ENCODE results near the gene CLNK.

DNA sequence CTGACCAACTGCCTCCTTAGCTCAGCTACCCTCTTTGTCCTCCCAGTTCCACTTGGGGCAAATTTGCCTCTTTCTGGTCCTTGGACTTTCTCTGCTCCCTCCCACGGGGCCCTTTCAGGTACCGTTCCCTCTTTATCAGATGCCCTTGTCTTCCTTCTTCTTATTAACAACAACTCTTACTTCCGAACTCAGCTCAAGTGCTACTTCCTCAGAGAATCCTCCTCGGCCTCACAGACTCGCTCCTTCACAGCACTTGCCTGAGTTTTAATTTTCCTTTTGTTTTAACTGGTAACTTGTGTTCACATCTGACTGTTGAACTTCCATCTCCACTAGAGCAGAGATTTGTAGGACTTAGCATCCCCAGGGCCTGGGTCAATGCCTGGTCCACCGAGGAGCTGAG lies 85.7 kb downstream of the CLNK start:
- TF ChIP-seq, protein P1, sequence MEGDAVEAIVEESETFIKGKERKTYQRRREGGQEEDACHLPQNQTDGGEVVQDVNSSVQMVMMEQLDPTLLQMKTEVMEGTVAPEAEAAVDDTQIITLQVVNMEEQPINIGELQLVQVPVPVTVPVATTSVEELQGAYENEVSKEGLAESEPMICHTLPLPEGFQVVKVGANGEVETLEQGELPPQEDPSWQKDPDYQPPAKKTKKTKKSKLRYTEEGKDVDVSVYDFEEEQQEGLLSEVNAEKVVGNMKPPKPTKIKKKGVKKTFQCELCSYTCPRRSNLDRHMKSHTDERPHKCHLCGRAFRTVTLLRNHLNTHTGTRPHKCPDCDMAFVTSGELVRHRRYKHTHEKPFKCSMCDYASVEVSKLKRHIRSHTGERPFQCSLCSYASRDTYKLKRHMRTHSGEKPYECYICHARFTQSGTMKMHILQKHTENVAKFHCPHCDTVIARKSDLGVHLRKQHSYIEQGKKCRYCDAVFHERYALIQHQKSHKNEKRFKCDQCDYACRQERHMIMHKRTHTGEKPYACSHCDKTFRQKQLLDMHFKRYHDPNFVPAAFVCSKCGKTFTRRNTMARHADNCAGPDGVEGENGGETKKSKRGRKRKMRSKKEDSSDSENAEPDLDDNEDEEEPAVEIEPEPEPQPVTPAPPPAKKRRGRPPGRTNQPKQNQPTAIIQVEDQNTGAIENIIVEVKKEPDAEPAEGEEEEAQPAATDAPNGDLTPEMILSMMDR (IDR thresholded peaks at IDR 0.05), result no peak
- TF ChIP-seq POLR2A (IDR thresholded peaks at IDR 0.05), result no peak
